NCI-H2196 (cell line): ENCODE measurements around the gene CEP97.
"Not testable (repeated sequence)": the region's sequence is repeated elsewhere in the genome, so short reads cannot be mapped to it uniquely, and the experiment has no call there.

Source experiments
- DNase-seq: peaks from one replicate; lab custom pipeline; 2025; ENCODE audit not compliant: unreplicated experiment; lab: John Stamatoyannopoulos, UW

CEP97 gene

GRCh38 chr3:101758224-101758623 is 33.8 kb downstream of the CEP97 start:
- no peak for DNase-seq

- no peak for DNase-seq
These were observed 37.7 kb downstream of the CEP97 start for GRCh38 chr3:101762041-101762646.

- DNase-seq = not testable (repeated sequence)
These were observed 53.4 kb downstream of the CEP97 start for GRCh38 chr3:101777745-101778281.

- no peak for DNase-seq
These were observed 54.1 kb downstream of the CEP97 start for GRCh38 chr3:101778385-101779046.

- DNase-seq = peak; percentile 91
These were observed 54.8 kb downstream of the CEP97 start, which contains the start of gene NXPE3 for GRCh38 chr3:101779047-101779821. TSS of gene NXPE3 (plus strand) at chr3:101779211. CDS start at chr3:101785597, 6,386 bp downstream.

GRCh38 chr3:101779822-101780381 is 55.5 kb downstream of the CEP97 start:
- no peak for DNase-seq

- DNase-seq = no peak
These were observed 56.2 kb downstream of the CEP97 start for GRCh38 chr3:101780661-101781060.

GRCh38 chr3:101781166-101781565 is 56.8 kb downstream of the CEP97 start:
- DNase-seq = no peak

- no peak for DNase-seq
These were observed 60.6 kb downstream of the CEP97 start for GRCh38 chr3:101784855-101785613.

- DNase-seq = no peak
These were observed 67.4 kb downstream of the CEP97 start for GRCh38 chr3:101791778-101792177.

- DNase-seq = no peak
These were observed 71.8 kb downstream of the CEP97 start for GRCh38 chr3:101796077-101796680.

GRCh38 chr3:101801174-101801573 is 76.8 kb downstream of the CEP97 start:
- no peak for DNase-seq

GRCh38 chr3:101802179-101802578 is 77.8 kb downstream of the CEP97 start:
- DNase-seq = no peak

GRCh38 chr3:101803173-101803782 is 78.9 kb downstream of the CEP97 start:
- peak; percentile 87 for DNase-seq

GRCh38 chr3:101803939-101804338 is 79.5 kb downstream of the CEP97 start:
- DNase-seq = no peak

- no peak for DNase-seq
These were observed 82.1 kb downstream of the CEP97 start for GRCh38 chr3:101806491-101806890.

- no peak for DNase-seq
These were observed 83.5 kb downstream of the CEP97 start for GRCh38 chr3:101807888-101808287.

- DNase-seq = peak; percentile 36
These were observed 85.0 kb downstream of the CEP97 start for GRCh38 chr3:101809178-101810021.

- no peak for DNase-seq
These were observed 85.6 kb downstream of the CEP97 start for GRCh38 chr3:101810022-101810418.
